K562 (cell line): ENCODE results near the gene CDC37. TPM values are rescaled to one million over a fixed set of nuclear protein-coding genes. Genes with fewer than 3 reads are reported as not detected.

Source experiments
- ATAC-seq: fragments of 200-7000 bp; cut with Tn5 transposase; 3 replicates; pipeline ENCODE4 v1.9.1; 2020; ENCODE audit warnings: moderate library complexity
- BruUV-seq: library from RNA; stranded (reverse); fragments of 400-500 nt; replicated peaks from 2 replicates; lab custom pipeline; 2021; lab: Mats Ljungman, UMichigan
- CTCF ChIA-PET: fragments of 300-600 bp; formaldehyde crosslinking; extraction: SDS; loops from one replicate; lab custom pipeline; 2021; ENCODE audit warnings: low intra/inter-chr PET ratio; lab: Yijun Ruan, JAX
- POLR2A ChIA-PET: fragments of 300-600, 350-650 bp; sonication (Branson Sonifier 250); formaldehyde crosslinking; extraction: SDS; loops from one replicate; lab custom pipeline; 2021; ENCODE audit warnings: antibody characterized with exemption, inconsistent platforms; lab: Yijun Ruan, JAX
- DNase-seq, 4 experiments: peaks; one replicate each; pipeline versions ENCODE4 v3.0.0 to v3.0.0-alpha.2; 2011 to 2018; ENCODE audit warnings: low spot score in 3 of 4, mixed read lengths in 3 of 4; ENCODE audit errors: extremely low read depth in 1 of 4
- FAIRE-seq: peaks from 2 replicates; lab custom pipeline; 2011; peaks lifted over from hg19 to GRCh38; lab: Jason Lieb, UNC
- H2AFZ ChIP-seq: 2 replicates; pipeline ENCODE4 v1.6.0; 2011; ENCODE audit warnings: low read depth, low read length, control low read depth, inconsistent platforms
- H3K27ac ChIP-seq: fragments of 200-600 bp; 3 replicates; pipeline ENCODE4 v1.8.0; 2011; ENCODE audit warnings: low read depth, mild to moderate bottlenecking, control low read depth, inconsistent platforms, low read length, moderate library complexity, mixed read lengths; ENCODE audit errors: extremely low read depth
- H3K27me3 ChIP-seq, 2 experiments: fragments of 300-600 bp in 1 of 2; 2 replicates in 1 of 2; 3 replicates in 1 of 2; pipeline versions ENCODE4 v1.6.0 to v1.8.0; 2011; ENCODE audit warnings: inconsistent platforms in 2 of 2, low read length in 2 of 2, mild to moderate bottlenecking in 1 of 2, mixed read lengths in 1 of 2, moderate library complexity in 1 of 2; ENCODE audit not compliant: control insufficient read depth in 2 of 2, insufficient read depth in 2 of 2
- H3K36me3 ChIP-seq: fragments of 300-600 bp; 3 replicates; pipeline ENCODE4 v1.8.0; 2011; ENCODE audit warnings: mild to moderate bottlenecking, low read length, inconsistent platforms; ENCODE audit not compliant: control insufficient read depth, insufficient read depth
- H3K4me1 ChIP-seq, 2 experiments: fragments of 200-600 bp in 1 of 2; replicated peaks in 1 of 2; 2 replicates in 1 of 2; 3 replicates in 1 of 2; pipeline versions ENCODE4 v1.5.1 to v1.8.0; 2011; ENCODE audit warnings: inconsistent platforms in 2 of 2, low read length in 2 of 2, mild to moderate bottlenecking in 1 of 2, mixed read lengths in 1 of 2, moderate library complexity in 1 of 2; ENCODE audit not compliant: control insufficient read depth in 2 of 2, insufficient read depth in 2 of 2
- H3K4me2 ChIP-seq: 2 replicates; pipeline ENCODE4 v1.6.1; 2011; ENCODE audit warnings: low read length, control low read depth, inconsistent platforms, mixed read lengths; ENCODE audit not compliant: insufficient read depth
- H3K4me3 ChIP-seq: fragments of 200-600 bp; sonication (generic), shearing (Covaris generic); 2 replicates; pipeline ENCODE4 v1.5.1; 2016; ENCODE audit warnings: control low read depth, inconsistent platforms
- H3K79me2 ChIP-seq: fragments of 200-600 bp; 3 replicates; pipeline ENCODE4 v1.8.0; 2011; ENCODE audit warnings: low read length, inconsistent platforms; ENCODE audit not compliant: control insufficient read depth, insufficient read depth
- H3K9ac ChIP-seq, 2 experiments: 2 replicates each; pipeline versions ENCODE4 v1.6.0 to v1.6.1; 2011; ENCODE audit warnings: low read depth in 2 of 2, low read length in 2 of 2, control low read depth in 1 of 2, inconsistent platforms in 1 of 2, mild to moderate bottlenecking in 1 of 2, mixed read lengths in 1 of 2; ENCODE audit not compliant: insufficient read depth in 1 of 2
- H3K9me1 ChIP-seq: one replicate; pipeline ENCODE4 v1.6.0; 2011; ENCODE audit warnings: inconsistent platforms, mild to moderate bottlenecking, low read length, moderate library complexity; ENCODE audit not compliant: control insufficient read depth, insufficient read depth
- H3K9me3 ChIP-seq: replicated peaks from 2 replicates; pipeline ENCODE4 v1.5.1; 2011; ENCODE audit warnings: low read depth, low read length, inconsistent platforms; ENCODE audit not compliant: control insufficient read depth, insufficient read depth
- H4K20me1 ChIP-seq: replicated peaks from 2 replicates; pipeline ENCODE4 v1.6.1; 2011; ENCODE audit warnings: low read length, inconsistent platforms, mixed read lengths; ENCODE audit not compliant: control insufficient read depth, insufficient read depth
- ATF1 ChIP-seq, 2 experiments: fragments of 450-650 bp in 1 of 2; IDR thresholded peaks; 2 replicates each; pipeline ENCODE4 v1.6.1; 2016; ENCODE audit warnings: missing compliant biosample characterization in 1 of 2, missing genetic modification characterization in 1 of 2
- CHCHD3 ChIP-seq: fragments of 250-450 bp; sonication (Bioruptor Pico); IDR thresholded peaks from 2 replicates; pipeline ENCODE4 v2.1.2; 2022; ENCODE audit warnings: mild to moderate bottlenecking
- CSDE1 ChIP-seq, 2 experiments: fragments of 450-650 bp; IDR thresholded peaks; 2 replicates each; pipeline ENCODE4 v1.6.1; 2016; ENCODE audit warnings: mild to moderate bottlenecking in 1 of 2
- HDAC1 ChIP-seq, 2 experiments: fragments of 450-650 bp; IDR thresholded peaks; 2 replicates each; pipeline ENCODE4 v1.6.1; 2016 to 2017; ENCODE audit warnings: inconsistent platforms in 1 of 2, mild to moderate bottlenecking in 1 of 2, moderate library complexity in 1 of 2
- LARP7 ChIP-seq: fragments of 450-650 bp; IDR thresholded peaks from 2 replicates; pipeline ENCODE4 v1.6.1; 2016
- MTA1 ChIP-seq: fragments of 450-650 bp; IDR thresholded peaks from 2 replicates; pipeline ENCODE4 v1.6.1; 2017; ENCODE audit warnings: borderline replicate concordance
- OTX1 ChIP-seq: fragments of 450-650 bp; formaldehyde crosslinking; IDR thresholded peaks from 2 replicates; pipeline ENCODE4 v1.4.0; 2022; ENCODE audit warnings: mild to moderate bottlenecking
- THRAP3 ChIP-seq: fragments of 450-650 bp; IDR thresholded peaks from 2 replicates; pipeline ENCODE4 v1.6.1; 2016; ENCODE audit warnings: mild to moderate bottlenecking, inconsistent platforms, borderline replicate concordance
- WGBS: fragments of 100-300 bp; shearing (Covaris generic); methylation state at CpG from one replicate; pipeline ENCODE4 v1.1.6; 2016; ENCODE audit warnings: low coverage, mixed read lengths; ENCODE audit not compliant: insufficient coverage; ENCODE audit errors: missing lambda C conversion rate; 5-methylcytosine and 5-hydroxymethylcytosine counted together
- in situ Hi-C: fragments of 300-500 bp; cut with MboI; formaldehyde crosslinking; loops from 4 replicates; pipeline ENCODE4 v1.15.0; 2018; ENCODE audit warnings: inconsistent platforms, mixed read lengths
- intact Hi-C: fragments of 100-400 bp; cut with micrococcal nuclease; formaldehyde crosslinking; loops from 2 replicates; pipeline ENCODE4 v1.14.2; 2022
- polyA plus RNA-seq, 8 experiments: library from polyadenylated mRNA; depleted of rRNA in 4 of 8; stranded (reverse) in 5 of 8; unstranded in 3 of 8; fragments of >200 nt; fragmentation: Nextera tagmentation in 2 of 8; fragmentation: Illumina TruSeq in 1 of 8; extraction: Ambion mirVana in 2 of 8; extraction: Trizol in 1 of 8; gene quantifications; 2 replicates each; pipeline versions ENCODE4 v1.2.1 to v1.2.3, GENCODE V29; 2011 to 2014; ENCODE audit warnings: inconsistent platforms in 1 of 8, missing spikeins in 1 of 8
- total RNA-seq, 7 experiments: library from RNA; depleted of rRNA in 6 of 7; stranded (reverse); fragments of >200 nt in 6 of 7; fragmentation: Illumina TruSeq in 2 of 7; extraction: Trizol in 2 of 7; gene quantifications; 2 replicates each; pipeline versions ENCODE4 v1.2.1 to v1.2.3, GENCODE V29; 2011 to 2021; ENCODE audit warnings: low replicate concordance in 1 of 7
- TF ChIP-seq, protein P1 (sequence below): fragments of 450-650 bp; formaldehyde crosslinking; conservative IDR thresholded peaks from 2 replicates; pipeline ENCODE4 v1.4.0; 2022; ENCODE audit warnings: mild to moderate bottlenecking, missing genetic modification characterization
- TF ChIP-seq, protein P2 (sequence below): fragments of 450-650 bp; IDR thresholded peaks from 2 replicates; pipeline ENCODE4 v1.6.1; 2016; ENCODE audit warnings: borderline replicate concordance
- TF ChIP-seq, protein P3 (sequence below), 2 experiments: fragments of 450-650 bp; IDR thresholded peaks; 2 replicates each; pipeline ENCODE4 v1.6.1; 2016
- TF ChIP-seq, protein P4 (sequence below), 2 experiments: fragments of 450-650 bp in 1 of 2; IDR thresholded peaks; 2 replicates each; pipeline ENCODE4 v1.6.1; 2011 to 2017; ENCODE audit warnings: low read depth in 2 of 2, antibody characterized with exemption in 1 of 2, borderline replicate concordance in 1 of 2, low read length in 1 of 2, mild to moderate bottlenecking in 1 of 2, mixed read lengths in 1 of 2; ENCODE audit not compliant: control insufficient read depth in 1 of 2

The CDC37 gene
- total and polyA plus RNA-seq, 9 of the 15 experiments (the other 6 are each of a cell fraction or from before 2014, with no cell fraction given), result 6.6 to 538 (median 227) TPM

DNA sequence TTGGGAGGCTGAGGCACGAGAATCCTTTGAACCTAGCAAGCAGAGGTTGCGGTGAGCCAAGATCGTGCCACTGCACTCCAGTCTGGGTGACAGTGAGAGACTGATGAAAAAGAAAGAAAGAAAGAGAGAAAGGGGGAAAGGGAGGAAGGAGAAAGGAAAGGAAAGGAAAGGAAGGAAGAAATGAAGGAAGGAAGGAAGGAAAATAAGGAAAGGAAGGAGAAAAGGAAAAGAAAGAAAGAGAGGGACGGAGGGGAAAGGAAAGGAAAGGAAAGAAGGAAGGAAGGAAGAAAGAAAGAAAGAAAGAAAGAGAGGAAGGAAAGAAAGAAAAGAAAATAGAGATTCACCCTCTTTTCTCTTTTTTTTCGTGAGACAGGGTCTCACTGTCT lies 25.6 kb upstream of the CDC37 start:
- DNase-seq (no peak), ATAC-seq (no peak), FAIRE-seq (no peak)
- Histone ChIP-seq H3K4me1 (peaks cover 30 to 67% of the 10 kb centered on the region in 2 experiments; a peak in 4 of 5 replicates), H3K27me3 (no peaks in the 10 kb centered on the region), H3K9ac (no peak overlapping the region), H3K36me3 (peaks cover 8% of the 10 kb centered on the region; the same call in 1 of the 3 replicates), H3K4me3 (no peak overlapping the region), H3K27ac (no peak overlapping the region), H3K4me2 (no peak overlapping the region), H4K20me1 (no peaks in the 10 kb centered on the region; the same call in 1 of the 2 replicates), H3K79me2 (peaks cover 73% of the 10 kb centered on the region), H3K9me1 (no peaks in the 10 kb centered on the region), H2AFZ (no peak overlapping the region), H3K9me3 (no peaks in the 10 kb centered on the region)
- CTCF ChIA-PET, result no interaction called here
- WGBS, result 73% methylated on average over 3 of the region's 5 CpGs
- intact Hi-C loops, result no loop called here
- in situ Hi-C loops, result no loop called here
- POLR2A ChIA-PET, result interaction anchor here (0.6 to 2.0 kb wide), 3 partner anchors 11 to 50 kb away, joined by 3 to 6 read pairs (median 3); no protein-coding TSS in a partner anchor
- no TSS peak for BruUV-seq
- TF ChIP-seq, protein P1, sequence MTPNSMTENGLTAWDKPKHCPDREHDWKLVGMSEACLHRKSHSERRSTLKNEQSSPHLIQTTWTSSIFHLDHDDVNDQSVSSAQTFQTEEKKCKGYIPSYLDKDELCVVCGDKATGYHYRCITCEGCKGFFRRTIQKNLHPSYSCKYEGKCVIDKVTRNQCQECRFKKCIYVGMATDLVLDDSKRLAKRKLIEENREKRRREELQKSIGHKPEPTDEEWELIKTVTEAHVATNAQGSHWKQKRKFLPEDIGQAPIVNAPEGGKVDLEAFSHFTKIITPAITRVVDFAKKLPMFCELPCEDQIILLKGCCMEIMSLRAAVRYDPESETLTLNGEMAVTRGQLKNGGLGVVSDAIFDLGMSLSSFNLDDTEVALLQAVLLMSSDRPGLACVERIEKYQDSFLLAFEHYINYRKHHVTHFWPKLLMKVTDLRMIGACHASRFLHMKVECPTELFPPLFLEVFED (CRISPR knock-in tag), result 0 out of 2 replicates have a peak, but pooled peaks have one; percentile 55
- TF ChIP-seq OTX1 (0 out of 2 replicates have a peak, but pooled peaks have one; percentile 50), HDAC1 (IDR thresholded peaks at IDR 0.05) (peak in 1 of 2 experiments; percentile 80; a peak in 1 of 4 replicates), LARP7 (peak; percentile 90; the same call in 1 of the 2 replicates), CHCHD3 (CRISPR knock-in tag) (no peak), CSDE1 (IDR thresholded peaks at IDR 0.05) (peak in 1 of 2 experiments; percentile 74; a peak in 1 of 4 replicates), THRAP3 (peak; percentile 79), MTA1 (peak; percentile 88), ATF1 (CRISPR knock-in tag; IDR thresholded peaks at IDR 0.05) (no peak), ATF1 (tag; IDR thresholded peaks at IDR 0.05) (no peak)
- TF ChIP-seq, protein P2, sequence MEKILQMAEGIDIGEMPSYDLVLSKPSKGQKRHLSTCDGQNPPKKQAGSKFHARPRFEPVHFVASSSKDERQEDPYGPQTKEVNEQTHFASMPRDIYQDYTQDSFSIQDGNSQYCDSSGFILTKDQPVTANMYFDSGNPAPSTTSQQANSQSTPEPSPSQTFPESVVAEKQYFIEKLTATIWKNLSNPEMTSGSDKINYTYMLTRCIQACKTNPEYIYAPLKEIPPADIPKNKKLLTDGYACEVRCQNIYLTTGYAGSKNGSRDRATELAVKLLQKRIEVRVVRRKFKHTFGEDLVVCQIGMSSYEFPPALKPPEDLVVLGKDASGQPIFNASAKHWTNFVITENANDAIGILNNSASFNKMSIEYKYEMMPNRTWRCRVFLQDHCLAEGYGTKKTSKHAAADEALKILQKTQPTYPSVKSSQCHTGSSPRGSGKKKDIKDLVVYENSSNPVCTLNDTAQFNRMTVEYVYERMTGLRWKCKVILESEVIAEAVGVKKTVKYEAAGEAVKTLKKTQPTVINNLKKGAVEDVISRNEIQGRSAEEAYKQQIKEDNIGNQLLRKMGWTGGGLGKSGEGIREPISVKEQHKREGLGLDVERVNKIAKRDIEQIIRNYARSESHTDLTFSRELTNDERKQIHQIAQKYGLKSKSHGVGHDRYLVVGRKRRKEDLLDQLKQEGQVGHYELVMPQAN, result 0 out of 2 replicates have a peak, but pooled peaks have one; percentile 27
- TF ChIP-seq, protein P3, sequence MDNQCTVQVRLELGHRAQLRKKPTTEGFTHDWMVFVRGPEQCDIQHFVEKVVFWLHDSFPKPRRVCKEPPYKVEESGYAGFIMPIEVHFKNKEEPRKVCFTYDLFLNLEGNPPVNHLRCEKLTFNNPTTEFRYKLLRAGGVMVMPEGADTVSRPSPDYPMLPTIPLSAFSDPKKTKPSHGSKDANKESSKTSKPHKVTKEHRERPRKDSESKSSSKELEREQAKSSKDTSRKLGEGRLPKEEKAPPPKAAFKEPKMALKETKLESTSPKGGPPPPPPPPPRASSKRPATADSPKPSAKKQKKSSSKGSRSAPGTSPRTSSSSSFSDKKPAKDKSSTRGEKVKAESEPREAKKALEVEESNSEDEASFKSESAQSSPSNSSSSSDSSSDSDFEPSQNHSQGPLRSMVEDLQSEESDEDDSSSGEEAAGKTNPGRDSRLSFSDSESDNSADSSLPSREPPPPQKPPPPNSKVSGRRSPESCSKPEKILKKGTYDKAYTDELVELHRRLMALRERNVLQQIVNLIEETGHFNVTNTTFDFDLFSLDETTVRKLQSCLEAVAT (IDR thresholded peaks at IDR 0.05), result peak in 1 of 2 experiments; percentile 71; a peak in 1 of 4 replicates
- TF ChIP-seq, protein P4, sequence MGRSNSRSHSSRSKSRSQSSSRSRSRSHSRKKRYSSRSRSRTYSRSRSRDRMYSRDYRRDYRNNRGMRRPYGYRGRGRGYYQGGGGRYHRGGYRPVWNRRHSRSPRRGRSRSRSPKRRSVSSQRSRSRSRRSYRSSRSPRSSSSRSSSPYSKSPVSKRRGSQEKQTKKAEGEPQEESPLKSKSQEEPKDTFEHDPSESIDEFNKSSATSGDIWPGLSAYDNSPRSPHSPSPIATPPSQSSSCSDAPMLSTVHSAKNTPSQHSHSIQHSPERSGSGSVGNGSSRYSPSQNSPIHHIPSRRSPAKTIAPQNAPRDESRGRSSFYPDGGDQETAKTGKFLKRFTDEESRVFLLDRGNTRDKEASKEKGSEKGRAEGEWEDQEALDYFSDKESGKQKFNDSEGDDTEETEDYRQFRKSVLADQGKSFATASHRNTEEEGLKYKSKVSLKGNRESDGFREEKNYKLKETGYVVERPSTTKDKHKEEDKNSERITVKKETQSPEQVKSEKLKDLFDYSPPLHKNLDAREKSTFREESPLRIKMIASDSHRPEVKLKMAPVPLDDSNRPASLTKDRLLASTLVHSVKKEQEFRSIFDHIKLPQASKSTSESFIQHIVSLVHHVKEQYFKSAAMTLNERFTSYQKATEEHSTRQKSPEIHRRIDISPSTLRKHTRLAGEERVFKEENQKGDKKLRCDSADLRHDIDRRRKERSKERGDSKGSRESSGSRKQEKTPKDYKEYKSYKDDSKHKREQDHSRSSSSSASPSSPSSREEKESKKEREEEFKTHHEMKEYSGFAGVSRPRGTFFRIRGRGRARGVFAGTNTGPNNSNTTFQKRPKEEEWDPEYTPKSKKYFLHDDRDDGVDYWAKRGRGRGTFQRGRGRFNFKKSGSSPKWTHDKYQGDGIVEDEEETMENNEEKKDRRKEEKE (IDR thresholded peaks at IDR 0.05; ENCODE audit: borderline replicate concordance in 1 of 2, control insufficient read depth in 1 of 2, low read depth in 2 of 2, low read length in 1 of 2), result peak in 1 of 2 experiments; percentile 67; a peak in 1 of 4 replicates
